GM19025 (cell line): ENCODE results near the gene ETS1.

ENCODE experiments used
- ATAC-seq: cut with Tn5 transposase; IDR thresholded peaks from one replicate; pipeline ENCODE4 v1.9.1; 2021; ENCODE audit warnings: mild to moderate bottlenecking, low read depth, moderate library complexity; ENCODE audit not compliant: unreplicated experiment

Gene ETS1

DNA sequence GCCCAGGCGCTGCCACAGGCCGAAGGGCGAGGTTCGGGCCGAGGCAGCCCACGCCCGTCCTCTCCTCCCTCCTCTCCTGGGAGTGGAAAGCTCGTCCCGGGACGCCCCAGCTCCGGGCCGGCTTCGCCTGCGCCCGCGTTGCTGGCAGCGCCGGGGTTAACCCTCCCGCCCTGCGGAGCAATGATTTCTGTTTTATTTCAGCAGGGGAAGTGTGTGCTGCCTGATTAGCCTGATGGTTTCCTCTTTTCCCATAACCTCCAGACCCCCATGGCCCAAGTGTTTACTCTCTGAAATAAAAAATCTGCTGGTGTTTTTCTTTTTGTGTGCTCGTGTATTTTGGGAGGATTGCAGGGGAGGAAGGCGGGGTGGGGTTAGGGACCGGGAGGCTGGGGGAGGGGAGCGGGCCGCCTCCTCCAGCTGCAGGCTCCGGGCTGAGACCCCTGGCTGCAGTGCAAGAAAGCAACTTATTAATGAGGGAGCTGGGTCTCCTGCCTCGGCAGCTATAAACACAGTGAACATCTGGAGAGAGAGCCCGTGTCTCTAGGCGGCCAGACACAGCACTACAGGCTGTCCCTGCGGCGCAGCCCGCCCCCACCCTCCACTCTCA, 38.6 kb downstream of the ETS1 start:
- no peak for ATAC-seq

GRCh38 chr11:128547946-128548648, 39.3 kb downstream of the ETS1 start:
- no peak for ATAC-seq

DNA sequence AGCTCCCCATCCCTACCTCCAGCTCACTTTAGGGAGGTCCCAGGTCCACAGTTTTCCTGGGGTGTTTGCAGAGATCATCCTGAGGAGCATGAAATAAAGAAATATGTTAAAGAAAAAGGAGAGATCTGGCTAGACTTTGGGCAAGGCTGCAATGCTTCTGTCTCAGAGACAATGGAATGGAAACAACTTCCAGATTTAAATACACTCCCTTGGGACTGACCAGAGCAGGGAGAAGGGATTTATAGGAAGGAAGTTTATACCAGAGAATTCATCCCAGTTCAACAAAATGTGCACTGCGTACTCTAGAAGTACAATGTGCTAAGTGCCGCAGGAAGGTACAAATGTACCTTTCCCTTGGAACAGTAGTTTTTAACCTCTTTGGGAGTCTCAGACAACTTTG, 40.4 kb downstream of the ETS1 start:
- no peak for ATAC-seq

GRCh38 chr11:128544471-128545051, 42.8 kb downstream of the ETS1 start:
- ATAC-seq = no peak

GRCh38 chr11:128540469-128540868, 46.9 kb downstream of the ETS1 start:
- ATAC-seq = no peak

DNA sequence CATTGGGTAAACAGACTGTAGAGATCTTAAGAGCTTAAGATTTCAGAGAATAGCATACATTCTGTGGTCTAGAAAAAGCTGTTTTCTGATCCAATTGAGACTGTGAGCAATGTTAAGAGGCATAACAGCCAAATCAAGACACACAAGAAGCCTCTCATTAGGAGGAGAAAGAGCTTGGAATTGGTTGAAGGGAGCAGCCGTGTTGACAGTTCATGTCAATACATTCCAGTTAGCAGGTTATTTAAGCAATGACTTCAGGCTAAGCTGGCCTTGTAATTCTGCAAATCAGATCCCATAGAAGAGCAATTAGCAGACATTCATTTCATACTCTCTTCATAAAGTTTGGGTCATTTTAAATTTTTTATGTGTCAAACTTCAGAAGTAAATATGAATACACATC, 50.9 kb downstream of the ETS1 start:
- ATAC-seq = no peak

GRCh38 chr11:128535468-128536457, 51.6 kb downstream of the ETS1 start:
- no peak for ATAC-seq

GRCh38 chr11:128533472-128533871, 53.9 kb downstream of the ETS1 start:
- ATAC-seq = no peak

DNA sequence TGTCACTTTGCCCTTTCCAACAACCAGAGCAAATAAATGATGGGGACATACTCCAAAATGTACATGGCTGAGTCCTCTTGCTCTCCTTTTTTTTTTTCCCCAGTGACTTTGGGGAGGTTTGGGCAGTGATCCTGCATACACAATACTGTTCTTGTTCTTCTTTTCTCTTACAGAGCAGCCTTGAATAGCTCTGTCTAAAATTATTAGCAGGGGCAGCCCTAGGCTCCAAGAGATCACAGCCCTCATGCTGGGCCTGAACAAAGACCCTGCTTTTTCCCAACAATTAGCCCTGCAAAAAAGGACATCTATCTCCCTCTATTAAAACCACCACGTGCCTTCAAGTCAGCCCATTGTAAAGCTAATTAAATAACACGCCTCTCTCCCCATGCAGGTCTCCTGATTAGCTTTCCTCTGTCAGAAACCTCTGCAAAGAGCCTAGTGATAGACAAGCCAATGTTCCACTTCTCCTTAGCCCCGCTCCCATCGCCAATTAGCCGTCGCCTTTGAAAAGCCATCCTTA, 54.7 kb downstream of the ETS1 start:
- ATAC-seq = no peak

DNA sequence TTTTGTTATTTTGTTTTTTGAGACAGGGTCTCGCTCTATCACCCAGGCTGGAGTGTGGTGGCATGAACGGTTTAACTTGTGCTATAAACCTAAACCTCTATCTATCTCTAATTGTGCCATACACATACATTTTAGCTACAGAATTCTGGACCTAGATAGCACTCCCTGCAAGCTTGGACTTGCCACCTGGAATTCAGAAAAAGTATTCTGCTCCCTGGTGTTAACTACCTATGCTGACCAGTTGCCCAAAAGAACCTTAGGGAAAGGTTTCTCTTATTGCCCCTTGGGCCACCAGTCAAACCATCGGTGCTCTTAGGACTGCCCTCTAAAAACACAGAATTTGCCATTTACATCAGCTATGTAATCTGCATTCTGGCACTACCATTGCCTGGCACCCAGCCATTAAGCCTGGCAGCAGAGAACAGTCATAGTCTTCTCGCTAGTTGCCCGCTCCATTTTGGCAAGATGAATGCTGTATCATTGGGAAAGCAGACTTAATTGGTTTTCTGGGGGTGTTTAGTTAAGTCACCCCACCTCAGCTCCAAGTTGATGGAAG, 55.3 kb downstream of the ETS1 start:
- ATAC-seq = no peak

- no peak for ATAC-seq
Observed at GRCh38 chr11:128531588-128531987, 55.8 kb downstream of the ETS1 start.

DNA sequence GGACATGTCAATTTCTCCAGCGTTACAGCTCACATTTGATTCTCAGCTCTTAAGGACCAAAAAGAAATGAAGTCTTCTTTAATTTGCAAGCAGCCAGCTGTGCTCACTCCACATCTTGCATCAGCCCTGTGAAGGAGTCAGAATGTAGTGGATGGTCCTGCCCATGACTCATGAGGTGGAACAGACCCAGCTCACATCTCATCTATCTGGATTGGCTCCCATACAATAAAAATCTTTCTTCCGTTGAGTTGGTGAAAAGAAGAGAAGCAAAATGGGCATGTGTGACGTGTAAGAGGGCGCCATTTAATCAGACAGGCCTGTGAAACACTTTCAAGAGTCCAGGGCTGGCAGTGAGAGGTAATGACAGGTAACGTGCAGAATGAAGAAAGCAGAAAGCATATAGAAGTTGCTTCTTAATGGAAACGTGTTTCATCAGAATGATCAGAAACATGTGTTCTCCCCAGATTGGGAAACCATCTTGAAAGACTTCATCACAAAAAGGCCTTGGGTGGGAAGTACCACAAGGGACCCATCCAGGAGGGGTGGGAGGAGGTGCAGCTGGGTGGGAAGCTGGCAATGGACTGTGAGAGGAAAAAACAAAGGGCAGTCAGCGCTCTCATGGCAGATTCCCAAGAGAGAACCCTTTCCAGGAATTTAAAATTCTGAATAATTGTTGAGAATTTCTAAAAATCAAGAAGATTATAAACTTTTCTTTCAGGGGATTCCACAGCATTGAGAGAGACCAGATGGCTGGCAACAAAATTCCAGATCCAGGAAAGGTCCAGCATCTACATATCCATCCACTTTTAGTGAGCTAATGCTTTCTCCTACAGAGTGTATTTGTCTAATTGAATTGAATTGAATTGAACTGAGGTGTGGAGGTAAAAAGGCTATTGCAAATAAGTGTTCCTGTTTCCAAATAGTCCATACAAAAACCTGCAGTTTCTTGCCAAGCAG, 57.0 kb downstream of the ETS1 start:
- no peak for ATAC-seq

GRCh38 chr11:128528294-128528693, 59.1 kb downstream of the ETS1 start:
- no peak for ATAC-seq

- no peak for ATAC-seq
Observed at GRCh38 chr11:128527046-128527445, 60.3 kb downstream of the ETS1 start.

- no peak for ATAC-seq
Observed at GRCh38 chr11:128525411-128526243, 61.7 kb downstream of the ETS1 start.

DNA sequence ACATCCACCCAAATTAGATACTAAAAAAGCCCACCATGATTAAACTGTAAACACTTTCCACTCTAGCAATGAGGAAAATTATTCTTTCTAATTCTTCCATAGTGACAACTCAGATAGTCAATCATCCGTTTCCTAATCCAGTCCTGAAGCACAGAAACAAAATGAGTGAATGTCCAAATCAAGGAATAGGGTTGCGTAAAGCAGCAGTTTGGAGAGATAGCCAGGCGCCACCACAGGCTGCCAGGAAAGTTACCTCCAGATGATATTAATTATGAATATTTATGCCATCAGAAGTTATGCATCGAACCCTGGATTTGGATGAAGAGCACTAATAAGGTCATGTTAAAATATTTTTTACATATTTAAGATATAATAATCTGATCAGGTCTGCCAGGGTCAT, 63.2 kb downstream of the ETS1 start:
- ATAC-seq = no peak

DNA sequence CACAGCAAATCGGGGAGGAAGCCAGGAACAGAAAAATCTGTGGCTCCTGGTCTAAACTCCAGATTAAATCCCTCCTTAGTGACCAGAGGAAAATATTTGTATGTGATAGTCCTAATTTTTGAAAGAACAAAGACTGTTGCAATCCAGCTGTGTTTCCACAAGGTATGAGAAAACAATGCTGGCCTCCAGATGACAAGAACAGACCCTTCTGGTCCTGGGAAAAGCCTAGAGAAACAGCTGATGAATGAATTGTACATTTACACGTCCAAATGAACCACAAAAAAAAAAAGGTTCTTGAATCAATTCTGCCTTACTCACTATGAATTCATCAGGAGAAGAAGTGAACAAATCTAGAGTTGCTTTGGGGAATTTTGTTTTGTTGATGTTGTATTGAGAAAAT, 63.7 kb downstream of the ETS1 start:
- ATAC-seq = no peak

DNA sequence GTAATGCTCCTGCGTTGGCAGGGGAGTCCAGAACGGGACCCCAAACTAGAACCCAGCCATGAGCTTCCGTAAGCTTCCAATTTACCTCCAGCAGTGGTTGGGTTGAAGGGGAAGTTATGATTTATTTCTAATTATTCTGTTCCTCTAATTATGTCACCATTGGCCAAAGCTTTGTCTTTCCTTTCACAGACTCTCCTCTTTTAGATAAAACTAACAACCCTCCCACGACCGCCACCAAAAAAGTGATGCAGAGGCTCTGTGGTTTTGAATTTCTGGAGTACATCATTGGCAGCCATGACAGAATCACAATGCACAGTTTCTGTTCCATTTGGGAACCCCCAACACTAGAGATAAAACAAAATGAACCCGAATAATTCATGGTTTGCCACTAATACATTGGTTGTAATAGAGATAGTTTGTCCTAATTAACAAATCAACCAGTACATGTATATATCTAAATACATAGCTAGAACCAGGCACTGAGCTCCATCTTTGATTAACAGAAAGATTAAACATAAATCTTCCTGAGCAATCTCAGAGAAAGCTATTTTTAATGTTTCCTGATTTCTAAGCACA, 64.3 kb downstream of the ETS1 start:
- ATAC-seq = no peak
